Astrocyte of the spinal cord (primary cell): ENCODE results near the gene ZNF469.

ENCODE experiments used
- DNase-seq: peaks from one replicate; pipeline ENCODE4 v3.0.0; 2011; ENCODE audit warnings: low read depth, low spot score
- H3K4me3 ChIP-seq: 2 replicates; pipeline ENCODE4 v1.5.1; 2011; ENCODE audit warnings: low read depth, mild to moderate bottlenecking, low read length, moderate library complexity
- in situ Hi-C: cut with HindIII; loops from 2 replicates; pipeline ENCODE4 v1.10.0; 2017; ENCODE audit warnings: low sequenced_read_pairs
- TF ChIP-seq, protein P1 (sequence below): IDR thresholded peaks from 2 replicates; pipeline ENCODE4 v1.5.1; 2012; ENCODE audit warnings: low read depth, mild to moderate bottlenecking, low read length, inconsistent platforms

ZNF469 gene

GRCh38 chr16:88392111-88392510 lies 9.4 kb downstream of the ZNF469 start:
- no peak overlapping the region for H3K4me3 ChIP-seq
- in situ Hi-C loops = no loop called here
- DNase-seq = no peak
- TF ChIP-seq, protein P1, sequence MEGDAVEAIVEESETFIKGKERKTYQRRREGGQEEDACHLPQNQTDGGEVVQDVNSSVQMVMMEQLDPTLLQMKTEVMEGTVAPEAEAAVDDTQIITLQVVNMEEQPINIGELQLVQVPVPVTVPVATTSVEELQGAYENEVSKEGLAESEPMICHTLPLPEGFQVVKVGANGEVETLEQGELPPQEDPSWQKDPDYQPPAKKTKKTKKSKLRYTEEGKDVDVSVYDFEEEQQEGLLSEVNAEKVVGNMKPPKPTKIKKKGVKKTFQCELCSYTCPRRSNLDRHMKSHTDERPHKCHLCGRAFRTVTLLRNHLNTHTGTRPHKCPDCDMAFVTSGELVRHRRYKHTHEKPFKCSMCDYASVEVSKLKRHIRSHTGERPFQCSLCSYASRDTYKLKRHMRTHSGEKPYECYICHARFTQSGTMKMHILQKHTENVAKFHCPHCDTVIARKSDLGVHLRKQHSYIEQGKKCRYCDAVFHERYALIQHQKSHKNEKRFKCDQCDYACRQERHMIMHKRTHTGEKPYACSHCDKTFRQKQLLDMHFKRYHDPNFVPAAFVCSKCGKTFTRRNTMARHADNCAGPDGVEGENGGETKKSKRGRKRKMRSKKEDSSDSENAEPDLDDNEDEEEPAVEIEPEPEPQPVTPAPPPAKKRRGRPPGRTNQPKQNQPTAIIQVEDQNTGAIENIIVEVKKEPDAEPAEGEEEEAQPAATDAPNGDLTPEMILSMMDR = no peak

- H3K4me3 ChIP-seq = no peak overlapping the region
- TF ChIP-seq, protein P1 = no peak
- in situ Hi-C loops = no loop called here
- no peak for DNase-seq
Measured at GRCh38 chr16:88392616-88393015, 9.9 kb downstream of the ZNF469 start.

GRCh38 chr16:88393034-88393433 lies 10.3 kb downstream of the ZNF469 start:
- DNase-seq = no peak
- TF ChIP-seq, protein P1 = no peak
- no peak overlapping the region for H3K4me3 ChIP-seq
- in situ Hi-C loops = no loop called here

DNA sequence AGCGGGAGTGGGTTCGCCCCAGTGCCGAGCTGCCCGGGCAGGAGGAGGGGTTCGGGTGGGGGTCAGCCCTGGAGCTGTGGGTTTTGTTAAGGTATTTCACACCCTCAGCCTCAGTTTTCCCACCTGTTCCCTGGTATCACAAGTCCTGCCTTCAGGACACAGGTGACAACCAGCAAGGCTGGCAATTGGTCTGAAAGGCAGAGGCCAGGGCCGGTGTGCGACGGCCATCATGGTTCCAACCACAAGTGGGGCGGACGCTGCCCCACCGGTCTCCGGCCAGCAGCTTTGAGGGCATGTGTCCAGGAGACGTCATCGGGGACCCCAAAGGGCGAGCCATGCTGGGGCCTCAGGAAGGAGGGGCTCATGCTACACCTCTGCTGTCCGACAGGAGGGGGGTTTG lies 10.8 kb downstream of the ZNF469 start:
- no peak for DNase-seq
- TF ChIP-seq, protein P1 = no peak
- H3K4me3 ChIP-seq = no peak overlapping the region
- in situ Hi-C loops = no loop called here

DNA sequence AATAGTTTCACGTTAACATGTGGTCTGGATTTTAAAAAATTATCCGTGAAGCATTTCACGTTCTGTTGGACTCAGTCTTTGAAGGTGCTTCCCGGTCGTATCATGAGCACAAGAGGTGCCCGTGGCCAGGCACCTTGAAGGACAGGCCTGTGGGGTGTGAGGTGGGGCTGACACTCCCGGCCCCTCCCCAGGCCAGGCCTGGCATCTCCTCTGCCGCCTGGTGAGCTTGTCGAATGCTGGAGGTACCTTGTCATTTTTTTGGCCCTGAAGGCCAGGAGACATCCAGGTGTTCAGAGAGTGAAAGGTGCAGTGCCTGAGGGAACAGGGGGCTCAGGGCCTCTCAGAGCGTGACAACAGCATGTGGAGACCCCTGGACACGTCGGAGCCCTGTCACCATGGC lies 11.7 kb downstream of the ZNF469 start:
- in situ Hi-C loops = no loop called here
- DNase-seq = no peak
- no peak overlapping the region for H3K4me3 ChIP-seq
- TF ChIP-seq, protein P1 = no peak

DNA sequence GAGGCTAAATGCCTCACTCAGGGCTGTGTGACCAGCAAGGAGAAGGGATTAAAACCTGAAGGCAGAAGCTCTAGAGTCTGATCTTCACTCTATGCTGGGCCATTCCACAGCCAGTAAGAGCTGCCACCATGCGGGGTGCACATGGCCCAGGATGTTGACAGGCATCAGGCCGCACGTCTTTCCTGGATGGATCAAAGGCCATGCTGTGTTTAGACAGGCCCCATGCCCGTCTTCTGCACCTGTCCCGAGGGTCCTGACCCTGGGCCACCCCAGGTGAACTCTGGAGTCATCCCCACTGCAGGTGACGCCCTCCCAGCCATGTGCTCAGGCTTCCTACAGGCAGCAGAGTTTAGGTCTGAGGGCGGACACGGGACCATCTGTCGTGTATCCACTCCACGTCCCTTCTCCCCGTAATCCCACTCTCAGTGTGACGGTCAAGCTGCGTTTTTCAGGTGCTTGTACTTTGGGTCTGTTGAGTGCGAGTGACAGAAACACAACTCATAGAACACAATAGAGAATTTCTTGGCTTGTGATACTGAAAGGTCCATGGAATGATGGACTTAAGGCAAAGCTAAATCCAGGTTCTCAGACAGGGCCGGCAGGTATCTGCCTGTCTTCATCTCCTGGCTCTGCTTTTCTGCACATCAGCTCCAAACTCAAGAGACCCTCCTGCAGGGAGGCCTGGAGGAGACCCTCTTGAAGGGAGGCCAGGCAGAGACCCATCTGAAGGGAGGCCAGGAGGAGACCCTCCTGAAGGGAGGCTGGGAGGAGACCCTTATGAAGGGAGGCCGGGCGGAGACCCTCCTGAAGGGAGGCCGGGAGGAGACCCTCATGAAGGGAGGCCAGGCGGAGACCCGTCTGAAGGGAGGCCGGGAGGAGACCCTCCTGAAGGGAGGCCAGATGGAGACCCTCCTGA lies 13.2 kb downstream of the ZNF469 start:
- TF ChIP-seq, protein P1 = no peak
- H3K4me3 ChIP-seq = no peak overlapping the region
- DNase-seq = no peak
- in situ Hi-C loops = no loop called here
